Skeletal muscle cell (primary cell): Measurements from ENCODE around the gene KCTD21.

Source experiments
- DNase-seq: peaks from one replicate; pipeline ENCODE4 v3.0.0-alpha.2; 2010; ENCODE audit warnings: low read depth
- H3K4me3 ChIP-seq: 2 replicates; pipeline ENCODE4 v1.5.1; 2011; ENCODE audit warnings: low read depth, mild to moderate bottlenecking, control low read depth, low read length, moderate library complexity

Gene KCTD21

GRCh38 chr11:78205691-78206090 is 17.3 kb upstream of the KCTD21 start:
- H3K4me3 ChIP-seq: no peak overlapping the region
- no peak for DNase-seq

DNA sequence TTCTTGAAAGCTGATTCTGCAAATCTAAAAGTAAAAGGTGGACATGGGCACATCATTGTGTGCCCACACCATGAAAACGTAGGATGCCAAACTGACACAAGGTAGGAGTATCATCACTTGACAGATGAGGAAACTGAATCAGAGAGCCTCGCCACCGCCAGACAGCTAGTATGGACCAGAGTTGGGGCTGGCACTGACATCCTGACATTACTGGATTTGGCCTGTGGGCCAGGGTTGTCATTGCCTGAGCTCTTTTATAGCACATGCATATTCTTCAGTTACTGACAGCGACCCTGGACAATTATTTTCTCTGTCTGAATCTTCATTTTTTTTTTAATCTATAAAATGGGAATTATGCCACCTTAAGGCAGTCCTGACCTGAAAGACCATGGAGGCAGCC is 16.8 kb upstream of the KCTD21 start:
- no peak overlapping the region for H3K4me3 ChIP-seq
- no peak for DNase-seq

- no peak overlapping the region for H3K4me3 ChIP-seq
- no peak for DNase-seq
These were observed 14.8 kb upstream of the KCTD21 start for GRCh38 chr11:78203184-78203583.

DNA sequence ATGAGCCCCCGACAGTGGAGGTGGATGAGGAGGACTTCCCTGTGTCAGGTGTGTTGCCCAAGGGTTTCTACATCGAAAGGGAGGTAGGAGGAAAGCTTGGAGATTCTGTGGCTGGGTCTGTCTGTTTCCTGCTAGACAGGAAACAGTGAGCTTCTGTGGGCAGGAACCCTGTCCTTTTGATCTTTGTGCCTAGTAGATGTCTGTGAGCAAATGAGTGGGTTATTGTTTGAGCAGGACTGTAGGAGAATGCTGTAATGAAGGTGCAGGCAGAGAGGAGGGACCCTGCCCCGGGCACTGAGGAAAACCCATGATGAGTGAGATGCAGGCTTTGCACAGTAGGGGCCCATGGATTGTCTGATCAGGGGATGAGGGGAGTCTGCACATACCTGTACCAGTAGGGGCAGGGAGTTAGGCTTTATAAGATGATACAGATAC is 14.3 kb upstream of the KCTD21 start:
- no peak overlapping the region for H3K4me3 ChIP-seq
- DNase-seq: no peak

DNA sequence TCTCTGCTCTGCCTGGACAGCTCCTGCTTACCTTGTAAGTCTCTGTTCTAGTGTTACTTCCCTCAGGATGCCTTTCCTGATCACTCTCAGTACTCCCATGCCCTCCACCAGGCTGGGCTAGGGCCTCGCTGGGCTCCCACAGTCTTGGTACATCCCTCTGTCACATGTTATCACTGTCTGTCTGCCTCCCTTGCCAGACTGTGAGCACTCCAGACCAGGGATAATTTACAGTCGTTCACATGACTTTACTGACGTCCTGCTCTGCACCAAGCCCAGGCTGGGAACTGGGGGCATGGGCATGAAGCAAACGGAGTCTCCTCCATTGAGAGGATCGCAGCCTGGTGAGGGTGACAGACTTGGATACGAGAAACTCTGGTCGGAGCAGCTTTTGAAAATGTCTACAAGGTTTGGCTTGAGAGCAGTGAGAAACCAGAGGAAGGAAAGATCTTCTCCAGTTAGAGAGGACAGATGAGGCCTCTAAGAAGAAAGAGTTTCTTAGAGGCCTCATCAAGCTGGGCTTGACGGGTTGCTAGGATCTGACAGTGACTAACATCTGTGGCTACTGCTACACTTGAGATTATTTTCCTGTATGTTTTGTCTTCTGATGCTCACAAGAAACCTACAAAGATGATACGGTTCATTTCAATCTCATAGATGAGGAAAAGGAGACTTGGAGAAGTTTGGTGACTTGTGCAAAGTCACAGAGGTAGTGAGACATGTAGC is 12.8 kb upstream of the KCTD21 start:
- no peak overlapping the region for H3K4me3 ChIP-seq
- no peak for DNase-seq

GRCh38 chr11:78200553-78200952 is 12.1 kb upstream of the KCTD21 start:
- no peak for DNase-seq
- no peak overlapping the region for H3K4me3 ChIP-seq

GRCh38 chr11:78200061-78200460 is 11.6 kb upstream of the KCTD21 start:
- H3K4me3 ChIP-seq: no peak overlapping the region
- DNase-seq: no peak

DNA sequence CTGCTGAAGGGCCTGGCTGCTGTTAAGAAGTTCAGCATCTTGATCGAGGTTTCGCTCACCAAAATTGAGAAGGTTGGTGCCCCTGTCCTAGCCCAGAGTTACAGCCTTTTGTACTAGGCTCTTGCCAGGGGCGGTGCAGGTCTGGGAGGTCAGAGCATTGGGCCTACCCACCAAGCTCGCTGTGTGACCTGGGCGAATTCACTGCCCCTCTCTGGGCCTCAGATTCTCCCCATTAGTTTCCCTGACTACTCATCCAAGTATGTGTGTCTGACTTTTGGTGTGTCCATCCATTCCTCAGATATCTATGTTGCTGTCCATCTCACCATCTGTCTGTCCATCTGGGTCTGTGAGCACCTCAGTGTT is 11.2 kb upstream of the KCTD21 start:
- H3K4me3 ChIP-seq: no peak overlapping the region

GRCh38 chr11:78199015-78199652 is 10.7 kb upstream of the KCTD21 start:
- H3K4me3 ChIP-seq: no peak overlapping the region
- DNase-seq: no peak

More for the DNA sequence above, 11.2 kb upstream of the KCTD21 start:
- no peak for DNase-seq

- no peak overlapping the region for H3K4me3 ChIP-seq
- no peak for DNase-seq
These were observed 9.4 kb upstream of the KCTD21 start for GRCh38 chr11:78197816-78198215.

- H3K4me3 ChIP-seq: no peak overlapping the region
- DNase-seq: no peak
These were observed 8.2 kb upstream of the KCTD21 start for GRCh38 chr11:78196661-78197091.

DNA sequence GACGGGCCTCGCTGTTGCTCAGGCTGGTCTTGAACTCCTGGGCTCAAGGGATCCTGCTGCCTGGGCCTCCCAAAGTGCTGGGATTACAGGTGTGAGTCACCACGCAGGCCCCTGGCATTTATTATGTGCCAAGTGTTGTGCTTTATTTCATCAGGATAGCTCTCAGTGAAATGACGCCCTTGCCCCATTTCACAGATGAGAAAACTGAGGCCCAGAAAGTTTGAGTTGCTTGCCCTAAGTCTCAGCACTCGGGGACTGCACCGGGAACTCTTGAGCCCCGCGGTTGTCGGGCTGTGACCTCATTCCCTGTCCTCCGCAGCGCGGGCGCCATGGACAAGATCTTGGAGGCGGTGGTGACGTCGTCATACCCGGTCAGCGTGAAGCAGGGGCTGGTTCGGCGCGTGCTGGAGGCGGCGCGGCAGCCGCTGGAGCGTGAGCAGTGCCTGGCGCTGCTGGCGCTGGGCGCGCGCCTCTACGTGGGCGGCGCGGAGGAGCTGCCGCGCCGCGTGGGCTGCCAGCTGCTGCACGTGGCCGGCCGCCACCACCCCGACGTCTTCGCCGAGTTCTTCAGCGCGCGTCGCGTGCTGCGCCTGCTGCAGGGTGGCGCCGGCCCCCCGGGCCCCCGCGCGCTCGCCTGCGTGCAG is 7.6 kb upstream of the KCTD21 start:
- no peak for DNase-seq
- no peak overlapping the region for H3K4me3 ChIP-seq

DNA sequence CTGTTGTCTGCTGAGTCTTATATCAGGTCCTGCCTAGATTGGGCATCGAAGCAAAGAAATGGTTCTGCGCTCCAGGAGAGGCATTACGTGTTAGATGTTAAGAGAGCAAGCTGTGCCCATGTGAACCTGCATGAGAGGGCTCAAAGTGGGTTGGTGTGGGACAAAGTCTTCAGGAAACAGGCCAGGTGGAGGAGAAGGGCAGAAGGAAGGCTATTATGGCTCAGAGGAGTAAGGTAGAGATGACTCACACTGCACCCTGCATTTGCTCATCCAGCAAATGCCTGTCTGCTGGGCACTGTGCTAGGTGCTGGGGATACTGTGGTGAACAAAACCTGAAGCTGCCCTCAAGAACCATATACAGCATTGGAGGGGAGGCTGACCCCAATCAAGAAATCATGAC is 6.1 kb upstream of the KCTD21 start:
- DNase-seq: no peak
- H3K4me3 ChIP-seq: no peak overlapping the region

GRCh38 chr11:78193806-78194205 is 5.4 kb upstream of the KCTD21 start:
- no peak overlapping the region for H3K4me3 ChIP-seq
- no peak for DNase-seq

DNA sequence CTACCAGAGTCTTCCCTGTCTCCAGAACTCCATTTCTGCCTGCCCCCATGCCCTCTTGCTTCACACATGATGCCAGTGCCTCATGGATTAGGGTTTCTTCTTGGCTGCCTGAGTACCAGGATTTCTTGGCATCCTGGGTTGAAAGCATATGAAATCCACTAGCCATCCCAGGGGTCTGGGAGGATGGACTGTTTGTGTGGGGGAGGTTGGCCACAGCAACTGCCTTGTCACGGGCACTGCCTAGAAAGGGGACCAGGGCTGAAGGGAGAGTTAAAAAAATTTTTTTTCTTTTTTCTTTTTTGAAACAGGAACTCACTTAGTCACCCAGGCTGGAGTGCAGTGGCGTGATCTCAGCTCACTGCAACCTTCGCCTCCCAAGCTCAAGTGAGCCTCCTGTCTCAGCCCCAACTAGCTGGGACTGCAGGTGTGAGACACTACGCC is 4.5 kb upstream of the KCTD21 start:
- H3K4me3 ChIP-seq: no peak overlapping the region

GRCh38 chr11:78192223-78192719 is 3.8 kb upstream of the KCTD21 start:
- H3K4me3 ChIP-seq: no peak overlapping the region
- DNase-seq: no peak

More for the DNA sequence above, 4.5 kb upstream of the KCTD21 start:
- no peak for DNase-seq

DNA sequence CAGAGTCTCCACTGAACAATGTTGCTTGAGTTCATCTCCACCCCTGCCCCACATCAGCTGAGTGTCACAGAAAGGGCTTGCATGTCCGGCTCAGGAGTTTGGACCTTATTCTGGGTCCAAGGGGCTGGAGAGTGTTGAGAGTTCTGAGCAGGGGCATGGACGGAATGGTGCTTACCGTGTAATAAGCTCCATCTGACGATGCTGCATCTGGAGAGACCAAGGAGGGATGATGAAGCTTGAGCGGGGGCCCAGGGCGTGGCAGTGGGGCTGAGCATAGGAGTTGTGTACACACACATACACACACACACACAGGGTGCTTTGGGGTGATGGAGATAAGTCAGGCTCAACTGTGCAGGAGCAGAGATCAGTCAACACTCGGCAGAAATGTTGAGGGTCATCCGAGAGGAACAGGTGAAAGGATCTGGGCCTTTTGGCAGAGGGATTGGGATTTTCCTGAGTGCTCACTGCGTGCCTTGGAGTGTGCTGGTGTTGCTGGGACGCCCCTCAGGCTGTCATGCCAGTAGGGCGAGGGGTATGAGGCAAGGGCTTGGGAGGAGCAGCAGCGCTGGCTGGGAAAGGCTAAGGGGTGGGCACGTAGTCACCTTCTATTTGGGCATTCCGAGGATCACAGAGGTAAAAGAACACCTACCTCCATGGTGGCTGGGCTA is 2.6 kb upstream of the KCTD21 start:
- no peak overlapping the region for H3K4me3 ChIP-seq
- DNase-seq: no peak

GRCh38 chr11:78190374-78190773 is 1.9 kb upstream of the KCTD21 start:
- H3K4me3 ChIP-seq: no peak overlapping the region
- DNase-seq: no peak

GRCh38 chr11:78189851-78190250 is 1.4 kb upstream of the KCTD21 start:
- DNase-seq: no peak
- H3K4me3 ChIP-seq: peak overlapping the region; percentile 86

GRCh38 chr11:78189174-78189724 is 823 bp upstream of the KCTD21 start:
- peak overlapping the region; percentile 86 for H3K4me3 ChIP-seq
- DNase-seq: no peak
